ENCODE measurements around the gene MAP10. TPM values are rescaled to one million over a fixed set of nuclear protein-coding genes. Genes with fewer than 3 reads are reported as not detected.
"Not testable (repeated sequence)": the region's sequence is repeated elsewhere in the genome, so short reads cannot be mapped to it uniquely, and the experiment has no call there.

MAP10 gene
- total RNA-seq, 1 donor from 2014 or later: 3.3 TPM

GRCh38 chr1:232773752-232774151, 31.5 kb upstream of the MAP10 start:
- H4K20me1 ChIP-seq (ENCODE audit: low read depth): no peaks in the 10 kb centered on the region
- no peak for TF ChIP-seq EZH2 (IDR thresholded peaks at IDR 0.05)
- H3K9me3 ChIP-seq (ENCODE audit: low read depth): no peaks in the 10 kb centered on the region
- no peak overlapping the region for H3K9ac ChIP-seq
- peaks cover 27% of the 10 kb centered on the region for H3K4me1 ChIP-seq
- H3K36me3 ChIP-seq: no peaks in the 10 kb centered on the region
- peaks cover 20% of the 10 kb centered on the region for H3F3A ChIP-seq (ENCODE audit: low read depth)
- H3K79me2 ChIP-seq (ENCODE audit: low read depth): no peaks in the 10 kb centered on the region
- H3K27ac Mint-ChIP-seq: no peak overlapping the region
- no peak overlapping the region for H3K4me3 ChIP-seq
- no peak overlapping the region for H3K4me2 ChIP-seq
- no peak overlapping the region for H3K27ac ChIP-seq
- no peak overlapping the region for H2AFZ ChIP-seq (replicated peaks)
- no peaks in the 10 kb centered on the region for H3K36me3 Mint-ChIP-seq
- H3K4me3 Mint-ChIP-seq: no peak overlapping the region
- H3K27me3 ChIP-seq: no peaks in the 10 kb centered on the region
- peaks cover 6% of the 10 kb centered on the region for H3K27me3 Mint-ChIP-seq (ENCODE audit: insufficient read depth, low read depth)
- no peak for DNase-seq (ENCODE audit: low spot score)
- peaks cover 4% of the 10 kb centered on the region for H3K9me3 Mint-ChIP-seq
- peaks cover 15% of the 10 kb centered on the region for H3K4me1 Mint-ChIP-seq

DNA sequence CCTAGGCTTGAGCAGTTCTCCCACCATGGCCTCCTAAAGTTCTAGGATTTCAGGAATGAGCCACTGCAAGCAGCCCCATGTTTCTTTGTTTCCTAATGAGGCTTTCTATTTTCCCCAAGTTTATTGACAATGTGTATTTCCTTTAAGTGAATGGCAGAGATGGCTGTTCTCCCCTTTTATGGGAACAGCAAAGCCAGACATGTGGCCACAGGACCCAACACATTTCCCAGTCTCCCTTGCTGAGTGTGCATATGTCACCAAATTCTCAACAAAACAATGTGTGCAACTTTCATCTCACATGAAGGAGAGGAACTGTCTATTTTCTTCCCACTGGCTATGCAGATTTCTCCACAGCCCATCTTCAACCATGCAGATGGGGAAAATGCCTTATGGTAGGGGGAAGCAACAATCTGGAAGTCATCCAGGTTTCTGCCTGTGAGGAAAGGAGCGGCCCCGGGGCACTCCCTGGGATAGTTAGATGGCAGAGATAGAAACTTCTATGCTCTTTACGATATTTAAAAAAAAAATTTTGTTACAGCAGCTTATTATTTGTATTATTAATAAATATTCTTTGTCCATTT, 28.6 kb upstream of the MAP10 start:
- TF ChIP-seq EZH2phosphoT487 (IDR thresholded peaks at IDR 0.05): no peak
- TF ChIP-seq EZH2 (IDR thresholded peaks at IDR 0.05): no peak
- TF ChIP-seq, protein P1, sequence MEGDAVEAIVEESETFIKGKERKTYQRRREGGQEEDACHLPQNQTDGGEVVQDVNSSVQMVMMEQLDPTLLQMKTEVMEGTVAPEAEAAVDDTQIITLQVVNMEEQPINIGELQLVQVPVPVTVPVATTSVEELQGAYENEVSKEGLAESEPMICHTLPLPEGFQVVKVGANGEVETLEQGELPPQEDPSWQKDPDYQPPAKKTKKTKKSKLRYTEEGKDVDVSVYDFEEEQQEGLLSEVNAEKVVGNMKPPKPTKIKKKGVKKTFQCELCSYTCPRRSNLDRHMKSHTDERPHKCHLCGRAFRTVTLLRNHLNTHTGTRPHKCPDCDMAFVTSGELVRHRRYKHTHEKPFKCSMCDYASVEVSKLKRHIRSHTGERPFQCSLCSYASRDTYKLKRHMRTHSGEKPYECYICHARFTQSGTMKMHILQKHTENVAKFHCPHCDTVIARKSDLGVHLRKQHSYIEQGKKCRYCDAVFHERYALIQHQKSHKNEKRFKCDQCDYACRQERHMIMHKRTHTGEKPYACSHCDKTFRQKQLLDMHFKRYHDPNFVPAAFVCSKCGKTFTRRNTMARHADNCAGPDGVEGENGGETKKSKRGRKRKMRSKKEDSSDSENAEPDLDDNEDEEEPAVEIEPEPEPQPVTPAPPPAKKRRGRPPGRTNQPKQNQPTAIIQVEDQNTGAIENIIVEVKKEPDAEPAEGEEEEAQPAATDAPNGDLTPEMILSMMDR (IDR thresholded peaks at IDR 0.05): no peak
- no peak overlapping the region for H2AFZ ChIP-seq (replicated peaks)

DNA sequence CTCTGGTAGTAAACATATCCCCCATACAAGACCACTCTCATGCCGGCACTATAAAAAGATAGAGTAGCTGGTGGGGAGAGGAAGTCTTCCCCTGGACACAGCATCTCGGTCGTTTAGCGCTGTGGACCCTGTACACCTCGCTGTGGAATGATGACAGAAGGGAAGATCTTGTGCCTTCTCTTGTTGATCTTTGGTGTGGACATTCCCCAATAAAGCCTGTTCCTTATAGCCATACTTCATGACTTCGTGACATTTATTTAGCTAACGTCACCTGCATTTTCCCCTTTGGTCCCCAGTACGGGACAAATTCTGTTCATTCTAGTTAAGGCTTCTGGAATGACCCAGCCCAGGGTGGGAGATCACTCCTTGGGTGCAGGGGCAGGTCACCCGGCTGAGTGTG, 24.9 kb upstream of the MAP10 start:
- H3K27ac ChIP-seq: no peak overlapping the region
- H3K79me2 ChIP-seq (ENCODE audit: low read depth): no peaks in the 10 kb centered on the region
- no peaks in the 10 kb centered on the region for H3K4me1 ChIP-seq
- Mint-ChIP-seq H3K27me3 (ENCODE audit: insufficient read depth, low read depth) (peaks cover 4% of the 10 kb centered on the region), H3K4me3 (no peak overlapping the region), H3K9me3 (peaks cover 3% of the 10 kb centered on the region), H3K36me3 (no peaks in the 10 kb centered on the region), H3K4me1 (no peaks in the 10 kb centered on the region), H3K27ac (no peak overlapping the region)
- H3K9ac ChIP-seq: no peak overlapping the region
- H3K27me3 ChIP-seq: no peaks in the 10 kb centered on the region
- H4K20me1 ChIP-seq (ENCODE audit: low read depth): no peaks in the 10 kb centered on the region
- no peak for DNase-seq (ENCODE audit: low spot score)
- no peak for TF ChIP-seq EZH2phosphoT487 (IDR thresholded peaks at IDR 0.05)
- TF ChIP-seq, protein P1 (IDR thresholded peaks at IDR 0.05): no peak
- TF ChIP-seq EZH2 (IDR thresholded peaks at IDR 0.05): no peak
- no peaks in the 10 kb centered on the region for H3K36me3 ChIP-seq
- no peak overlapping the region for H2AFZ ChIP-seq (replicated peaks)
- no peak overlapping the region for H3K4me2 ChIP-seq
- H3F3A ChIP-seq (ENCODE audit: low read depth): no peaks in the 10 kb centered on the region
- no peak overlapping the region for H3K4me3 ChIP-seq
- no peaks in the 10 kb centered on the region for H3K9me3 ChIP-seq (ENCODE audit: low read depth)

More for the DNA sequence above, 28.6 kb upstream of the MAP10 start:
- Histone ChIP-seq H3K27ac (no peak overlapping the region), H3K4me1 (no peaks in the 10 kb centered on the region), H3K79me2 (ENCODE audit: low read depth) (no peaks in the 10 kb centered on the region), H3K36me3 (no peaks in the 10 kb centered on the region), H3K4me2 (no peak overlapping the region), H3K27me3 (no peaks in the 10 kb centered on the region), H3K9ac (no peak overlapping the region), H4K20me1 (ENCODE audit: low read depth) (no peaks in the 10 kb centered on the region), H3F3A (ENCODE audit: low read depth) (no peaks in the 10 kb centered on the region), H3K4me3 (no peak overlapping the region), H3K9me3 (ENCODE audit: low read depth) (no peaks in the 10 kb centered on the region)
- no peak overlapping the region for H3K27ac Mint-ChIP-seq
- peaks cover 3% of the 10 kb centered on the region for H3K27me3 Mint-ChIP-seq (ENCODE audit: insufficient read depth, low read depth)
- peaks cover 4% of the 10 kb centered on the region for H3K9me3 Mint-ChIP-seq
- H3K4me1 Mint-ChIP-seq: no peaks in the 10 kb centered on the region
- DNase-seq (ENCODE audit: low spot score): no peak
- H3K36me3 Mint-ChIP-seq: no peaks in the 10 kb centered on the region
- H3K4me3 Mint-ChIP-seq: no peak overlapping the region

DNA sequence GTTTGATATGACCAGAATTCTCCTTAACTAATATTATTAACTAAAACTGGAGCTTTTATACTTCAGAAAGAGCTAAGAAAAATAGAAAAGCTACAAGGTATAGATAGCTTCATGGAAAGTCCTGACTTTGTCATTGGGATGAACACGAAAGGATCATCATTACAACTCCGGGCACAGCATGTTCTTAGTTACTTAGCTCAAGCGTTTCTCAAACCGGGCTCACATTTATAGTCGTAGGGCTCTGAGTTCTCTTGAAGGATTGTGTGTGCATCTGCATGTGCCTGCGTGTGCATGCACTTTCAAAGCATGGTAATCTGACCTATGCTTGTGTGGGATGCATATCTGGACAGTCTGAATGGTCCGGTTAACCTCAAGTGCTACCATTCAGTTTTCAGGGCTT, 20.4 kb upstream of the MAP10 start:
- Mint-ChIP-seq H3K4me3 (no peak overlapping the region), H3K4me1 (peaks cover 11% of the 10 kb centered on the region), H3K27ac (no peak overlapping the region), H3K9me3 (peaks cover 8% of the 10 kb centered on the region), H3K27me3 (ENCODE audit: insufficient read depth, low read depth) (peaks cover 8% of the 10 kb centered on the region), H3K36me3 (no peaks in the 10 kb centered on the region)
- no peak for TF ChIP-seq EZH2 (IDR thresholded peaks at IDR 0.05)
- TF ChIP-seq, protein P1 (IDR thresholded peaks at IDR 0.05): no peak
- TF ChIP-seq EZH2phosphoT487 (IDR thresholded peaks at IDR 0.05): no peak
- H3K4me3 ChIP-seq: no peak overlapping the region
- no peaks in the 10 kb centered on the region for H3K9me3 ChIP-seq (ENCODE audit: low read depth)
- DNase-seq (ENCODE audit: low spot score): no peak
- H3K36me3 ChIP-seq: no peaks in the 10 kb centered on the region
- no peaks in the 10 kb centered on the region for H3K4me1 ChIP-seq
- H3K79me2 ChIP-seq (ENCODE audit: low read depth): no peaks in the 10 kb centered on the region
- no peaks in the 10 kb centered on the region for H3K27me3 ChIP-seq
- H4K20me1 ChIP-seq (ENCODE audit: low read depth): no peaks in the 10 kb centered on the region
- H2AFZ ChIP-seq (replicated peaks): no peak overlapping the region
- H3K4me2 ChIP-seq: no peak overlapping the region
- H3F3A ChIP-seq (ENCODE audit: low read depth): no peaks in the 10 kb centered on the region
- no peak overlapping the region for H3K9ac ChIP-seq
- H3K27ac ChIP-seq: no peak overlapping the region

- not testable (repeated sequence) for H2AFZ ChIP-seq (replicated peaks); H3K9ac ChIP-seq; H3K27ac ChIP-seq; H3K27me3 ChIP-seq; H3K4me3 ChIP-seq; H3K36me3 Mint-ChIP-seq; H3K36me3 ChIP-seq; DNase-seq (ENCODE audit: low spot score); H3K79me2 ChIP-seq (ENCODE audit: low read depth); H3K4me1 ChIP-seq; H3K4me3 Mint-ChIP-seq; H3F3A ChIP-seq (ENCODE audit: low read depth); H3K9me3 Mint-ChIP-seq; H3K9me3 ChIP-seq (ENCODE audit: low read depth); H4K20me1 ChIP-seq (ENCODE audit: low read depth); H3K27me3 Mint-ChIP-seq (ENCODE audit: insufficient read depth, low read depth); H3K27ac Mint-ChIP-seq; H3K4me2 ChIP-seq
- peaks cover 11% of the 10 kb centered on the region for H3K4me1 Mint-ChIP-seq
Measured at GRCh38 chr1:232785630-232786029, 19.6 kb upstream of the MAP10 start.

All from neural progenitor cell (in vitro differentiated cells).